ENCODE data around the gene ADRA2C. TPM values are rescaled to one million over a fixed set of nuclear protein-coding genes. Genes with fewer than 3 reads are reported as not detected.

Gene ADRA2C
- total RNA-seq, 2 experiments from 2014 or later = not detected

- H3K27ac Mint-ChIP-seq = no peak overlapping the region
- no peaks in the 10 kb centered on the region for H3K4me1 ChIP-seq (ENCODE audit: insufficient read depth, low read length)
- intact Hi-C loops (cut with DNase I, micrococcal nuclease) = no loop called here
- H3K4me1 Mint-ChIP-seq (ENCODE audit: low read depth) = no peaks in the 10 kb centered on the region
- H3K27me3 ChIP-seq (ENCODE audit: control insufficient read depth in 1 of 2, insufficient read depth in 2 of 2, low read length in 2 of 2) = peaks cover 0 to 2% of the 10 kb centered on the region in 2 experiments
- peaks cover 5% of the 10 kb centered on the region for H3K27me3 Mint-ChIP-seq
- no peak overlapping the region for H3K4me3 ChIP-seq (ENCODE audit: low read length)
- ATAC-seq (ENCODE audit: poor library complexity) = no peak
- peaks cover 6 to 41% of the 10 kb centered on the region in 2 experiments for H3K9me3 ChIP-seq (ENCODE audit: control insufficient read depth in 1 of 2, insufficient read depth in 1 of 2, low read length in 2 of 2)
- POLR2A ChIA-PET = no interaction called here
- H3K4me3 Mint-ChIP-seq = no peak overlapping the region
- H3K27ac ChIP-seq (ENCODE audit: low read depth in 1 of 2, low read length in 2 of 2) = no peak overlapping the region
- peaks cover 2% of the 10 kb centered on the region for H3K9me3 Mint-ChIP-seq
- peak in 2 of 14 experiments; percentile 4 to 34 for DNase-seq
- CTCF ChIA-PET = no interaction called here
- H3K36me3 ChIP-seq (ENCODE audit: insufficient read depth, low read length) = no peaks in the 10 kb centered on the region
- H3K36me3 Mint-ChIP-seq (ENCODE audit: low read depth) = no peaks in the 10 kb centered on the region
- TF ChIP-seq, protein P1, sequence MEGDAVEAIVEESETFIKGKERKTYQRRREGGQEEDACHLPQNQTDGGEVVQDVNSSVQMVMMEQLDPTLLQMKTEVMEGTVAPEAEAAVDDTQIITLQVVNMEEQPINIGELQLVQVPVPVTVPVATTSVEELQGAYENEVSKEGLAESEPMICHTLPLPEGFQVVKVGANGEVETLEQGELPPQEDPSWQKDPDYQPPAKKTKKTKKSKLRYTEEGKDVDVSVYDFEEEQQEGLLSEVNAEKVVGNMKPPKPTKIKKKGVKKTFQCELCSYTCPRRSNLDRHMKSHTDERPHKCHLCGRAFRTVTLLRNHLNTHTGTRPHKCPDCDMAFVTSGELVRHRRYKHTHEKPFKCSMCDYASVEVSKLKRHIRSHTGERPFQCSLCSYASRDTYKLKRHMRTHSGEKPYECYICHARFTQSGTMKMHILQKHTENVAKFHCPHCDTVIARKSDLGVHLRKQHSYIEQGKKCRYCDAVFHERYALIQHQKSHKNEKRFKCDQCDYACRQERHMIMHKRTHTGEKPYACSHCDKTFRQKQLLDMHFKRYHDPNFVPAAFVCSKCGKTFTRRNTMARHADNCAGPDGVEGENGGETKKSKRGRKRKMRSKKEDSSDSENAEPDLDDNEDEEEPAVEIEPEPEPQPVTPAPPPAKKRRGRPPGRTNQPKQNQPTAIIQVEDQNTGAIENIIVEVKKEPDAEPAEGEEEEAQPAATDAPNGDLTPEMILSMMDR (IDR thresholded peaks at IDR 0.05) = no peak
These were observed 15.2 kb downstream of the ADRA2C start for GRCh38 chr4:3781193-3781886.

GRCh38 chr4:3781997-3782930 is 16.1 kb downstream of the ADRA2C start:
- Mint-ChIP-seq H3K27me3 (peaks cover 9% of the 10 kb centered on the region), H3K9me3 (peaks cover 2% of the 10 kb centered on the region), H3K4me1 (ENCODE audit: low read depth) (no peaks in the 10 kb centered on the region), H3K27ac (no peak overlapping the region), H3K36me3 (ENCODE audit: low read depth) (no peaks in the 10 kb centered on the region), H3K4me3 (no peak overlapping the region)
- intact Hi-C loops (cut with DNase I, micrococcal nuclease) = no loop called here
- Histone ChIP-seq H3K9me3 (ENCODE audit: control insufficient read depth in 1 of 2, insufficient read depth in 1 of 2, low read length in 2 of 2) (peaks cover 6 to 41% of the 10 kb centered on the region in 2 experiments), H3K4me1 (ENCODE audit: insufficient read depth, low read length) (no peaks in the 10 kb centered on the region), H3K4me3 (ENCODE audit: low read length) (no peak overlapping the region), H3K27me3 (ENCODE audit: control insufficient read depth in 1 of 2, insufficient read depth in 2 of 2, low read length in 2 of 2) (peaks cover 0 to 2% of the 10 kb centered on the region in 2 experiments), H3K36me3 (ENCODE audit: insufficient read depth, low read length) (no peaks in the 10 kb centered on the region), H3K27ac (ENCODE audit: low read depth in 1 of 2, low read length in 2 of 2) (no peak overlapping the region)
- TF ChIP-seq, protein P1 (IDR thresholded peaks at IDR 0.05) = no peak
- DNase-seq = no peak
- CTCF ChIA-PET = no interaction called here
- POLR2A ChIA-PET = no interaction called here
- no peak for ATAC-seq (ENCODE audit: poor library complexity)

- no peaks in the 10 kb centered on the region for H3K36me3 Mint-ChIP-seq (ENCODE audit: low read depth)
- CTCF ChIA-PET = no interaction called here
- ATAC-seq (ENCODE audit: poor library complexity) = no peak
These were observed 17.6 kb downstream of the ADRA2C start for GRCh38 chr4:3783693-3784306.

More at GRCh38 chr4:3783693-3784306, 17.6 kb downstream of the ADRA2C start:
- peaks cover 9% of the 10 kb centered on the region for H3K27me3 Mint-ChIP-seq
- no peaks in the 10 kb centered on the region for H3K4me1 Mint-ChIP-seq (ENCODE audit: low read depth)
- H3K4me1 ChIP-seq (ENCODE audit: insufficient read depth, low read length) = no peaks in the 10 kb centered on the region
- TF ChIP-seq, protein P1 (IDR thresholded peaks at IDR 0.05) = no peak
- no peak overlapping the region for H3K4me3 ChIP-seq (ENCODE audit: low read length)
- H3K27ac Mint-ChIP-seq = no peak overlapping the region
- no peaks in the 10 kb centered on the region for H3K36me3 ChIP-seq (ENCODE audit: insufficient read depth, low read length)
- intact Hi-C loops (cut with DNase I, micrococcal nuclease) = no loop called here
- no peak overlapping the region for H3K4me3 Mint-ChIP-seq
- H3K9me3 ChIP-seq (ENCODE audit: control insufficient read depth in 1 of 2, insufficient read depth in 1 of 2, low read length in 2 of 2) = peaks cover 6 to 33% of the 10 kb centered on the region in 2 experiments
- DNase-seq = no peak
- H3K27me3 ChIP-seq (ENCODE audit: control insufficient read depth in 1 of 2, insufficient read depth in 2 of 2, low read length in 2 of 2) = peaks cover 0 to 8% of the 10 kb centered on the region in 2 experiments
- no peak overlapping the region for H3K27ac ChIP-seq (ENCODE audit: low read depth in 1 of 2, low read length in 2 of 2)
- POLR2A ChIA-PET = no interaction called here
- no peaks in the 10 kb centered on the region for H3K9me3 Mint-ChIP-seq
